K562 (cell line): ENCODE measurements around the gene AUNIP. TPM values are rescaled to one million over a fixed set of nuclear protein-coding genes. Genes with fewer than 3 reads are reported as not detected.

Source experiments
- ATAC-seq: fragments of 200-7000 bp; cut with Tn5 transposase; 3 replicates; pipeline ENCODE4 v1.9.1; 2020; ENCODE audit warnings: moderate library complexity
- BruUV-seq: library from RNA; stranded (reverse); fragments of 400-500 nt; replicated peaks from 2 replicates; lab custom pipeline; 2021; lab: Mats Ljungman, UMichigan
- CTCF ChIA-PET: fragments of 300-600 bp; formaldehyde crosslinking; extraction: SDS; loops from one replicate; lab custom pipeline; 2021; ENCODE audit warnings: low intra/inter-chr PET ratio; lab: Yijun Ruan, JAX
- POLR2A ChIA-PET: fragments of 300-600, 350-650 bp; sonication (Branson Sonifier 250); formaldehyde crosslinking; extraction: SDS; loops from one replicate; lab custom pipeline; 2021; ENCODE audit warnings: antibody characterized with exemption, inconsistent platforms; lab: Yijun Ruan, JAX
- DNase-seq, 4 experiments: peaks; one replicate each; pipeline versions ENCODE4 v3.0.0 to v3.0.0-alpha.2; 2011 to 2018; ENCODE audit warnings: low spot score in 3 of 4, mixed read lengths in 3 of 4; ENCODE audit errors: extremely low read depth in 1 of 4
- FAIRE-seq: peaks from 2 replicates; lab custom pipeline; 2011; peaks lifted over from hg19 to GRCh38; lab: Jason Lieb, UNC
- H2AFZ ChIP-seq: 2 replicates; pipeline ENCODE4 v1.6.0; 2011; ENCODE audit warnings: low read depth, low read length, control low read depth, inconsistent platforms
- H3K27ac ChIP-seq: fragments of 200-600 bp; 3 replicates; pipeline ENCODE4 v1.8.0; 2011; ENCODE audit warnings: low read depth, mild to moderate bottlenecking, control low read depth, inconsistent platforms, low read length, moderate library complexity, mixed read lengths; ENCODE audit errors: extremely low read depth
- H3K27me3 ChIP-seq, 2 experiments: fragments of 300-600 bp in 1 of 2; 2 replicates in 1 of 2; 3 replicates in 1 of 2; pipeline versions ENCODE4 v1.6.0 to v1.8.0; 2011; ENCODE audit warnings: inconsistent platforms in 2 of 2, low read length in 2 of 2, mild to moderate bottlenecking in 1 of 2, mixed read lengths in 1 of 2, moderate library complexity in 1 of 2; ENCODE audit not compliant: control insufficient read depth in 2 of 2, insufficient read depth in 2 of 2
- H3K36me3 ChIP-seq: fragments of 300-600 bp; 3 replicates; pipeline ENCODE4 v1.8.0; 2011; ENCODE audit warnings: mild to moderate bottlenecking, low read length, inconsistent platforms; ENCODE audit not compliant: control insufficient read depth, insufficient read depth
- H3K4me1 ChIP-seq, 2 experiments: fragments of 200-600 bp in 1 of 2; replicated peaks in 1 of 2; 2 replicates in 1 of 2; 3 replicates in 1 of 2; pipeline versions ENCODE4 v1.5.1 to v1.8.0; 2011; ENCODE audit warnings: inconsistent platforms in 2 of 2, low read length in 2 of 2, mild to moderate bottlenecking in 1 of 2, mixed read lengths in 1 of 2, moderate library complexity in 1 of 2; ENCODE audit not compliant: control insufficient read depth in 2 of 2, insufficient read depth in 2 of 2
- H3K4me2 ChIP-seq: 2 replicates; pipeline ENCODE4 v1.6.1; 2011; ENCODE audit warnings: low read length, control low read depth, inconsistent platforms, mixed read lengths; ENCODE audit not compliant: insufficient read depth
- H3K4me3 ChIP-seq: fragments of 200-600 bp; sonication (generic), shearing (Covaris generic); 2 replicates; pipeline ENCODE4 v1.5.1; 2016; ENCODE audit warnings: control low read depth, inconsistent platforms
- H3K79me2 ChIP-seq: fragments of 200-600 bp; 3 replicates; pipeline ENCODE4 v1.8.0; 2011; ENCODE audit warnings: low read length, inconsistent platforms; ENCODE audit not compliant: control insufficient read depth, insufficient read depth
- H3K9ac ChIP-seq, 2 experiments: 2 replicates each; pipeline versions ENCODE4 v1.6.0 to v1.6.1; 2011; ENCODE audit warnings: low read depth in 2 of 2, low read length in 2 of 2, control low read depth in 1 of 2, inconsistent platforms in 1 of 2, mild to moderate bottlenecking in 1 of 2, mixed read lengths in 1 of 2; ENCODE audit not compliant: insufficient read depth in 1 of 2
- H3K9me1 ChIP-seq: one replicate; pipeline ENCODE4 v1.6.0; 2011; ENCODE audit warnings: inconsistent platforms, mild to moderate bottlenecking, low read length, moderate library complexity; ENCODE audit not compliant: control insufficient read depth, insufficient read depth
- H3K9me3 ChIP-seq: replicated peaks from 2 replicates; pipeline ENCODE4 v1.5.1; 2011; ENCODE audit warnings: low read depth, low read length, inconsistent platforms; ENCODE audit not compliant: control insufficient read depth, insufficient read depth
- H4K20me1 ChIP-seq: replicated peaks from 2 replicates; pipeline ENCODE4 v1.6.1; 2011; ENCODE audit warnings: low read length, inconsistent platforms, mixed read lengths; ENCODE audit not compliant: control insufficient read depth, insufficient read depth
- POLR2G ChIP-seq: fragments of 200-400 bp; formaldehyde crosslinking; IDR thresholded peaks from 2 replicates; pipeline ENCODE4 v1.6.1; 2017; ENCODE audit warnings: low read depth, mild to moderate bottlenecking, antibody characterized with exemption, low read length, moderate library complexity
- WGBS: fragments of 100-300 bp; shearing (Covaris generic); methylation state at CpG from one replicate; pipeline ENCODE4 v1.1.6; 2016; ENCODE audit warnings: low coverage, mixed read lengths; ENCODE audit not compliant: insufficient coverage; ENCODE audit errors: missing lambda C conversion rate; 5-methylcytosine and 5-hydroxymethylcytosine counted together
- in situ Hi-C: fragments of 300-500 bp; cut with MboI; formaldehyde crosslinking; loops from 4 replicates; pipeline ENCODE4 v1.15.0; 2018; ENCODE audit warnings: inconsistent platforms, mixed read lengths
- intact Hi-C: fragments of 100-400 bp; cut with micrococcal nuclease; formaldehyde crosslinking; loops from 2 replicates; pipeline ENCODE4 v1.14.2; 2022
- polyA plus RNA-seq, 8 experiments: library from polyadenylated mRNA; depleted of rRNA in 4 of 8; stranded (reverse) in 5 of 8; unstranded in 3 of 8; fragments of >200 nt; fragmentation: Nextera tagmentation in 2 of 8; fragmentation: Illumina TruSeq in 1 of 8; extraction: Ambion mirVana in 2 of 8; extraction: Trizol in 1 of 8; gene quantifications; 2 replicates each; pipeline versions ENCODE4 v1.2.1 to v1.2.3, GENCODE V29; 2011 to 2014; ENCODE audit warnings: inconsistent platforms in 1 of 8, missing spikeins in 1 of 8
- total RNA-seq, 7 experiments: library from RNA; depleted of rRNA in 6 of 7; stranded (reverse); fragments of >200 nt in 6 of 7; fragmentation: Illumina TruSeq in 2 of 7; extraction: Trizol in 2 of 7; gene quantifications; 2 replicates each; pipeline versions ENCODE4 v1.2.1 to v1.2.3, GENCODE V29; 2011 to 2021; ENCODE audit warnings: low replicate concordance in 1 of 7
- TF ChIP-seq, protein P1 (sequence below): fragments of 450-650 bp; IDR thresholded peaks from 2 replicates; pipeline ENCODE4 v1.6.1; 2016; ENCODE audit warnings: missing biosample characterization, missing genetic modification characterization

The AUNIP gene
- total and polyA plus RNA-seq, 9 of the 15 experiments (the other 6 are each of a cell fraction or from before 2014, with no cell fraction given) = 12.1 to 53.8 (median 47.1) TPM

GRCh38 chr1:25815208-25816111 is 43.8 kb downstream of the AUNIP start:
- Histone ChIP-seq H3K9me1 (no peaks in the 10 kb centered on the region), H3K4me3 (no peak overlapping the region), H3K9me3 (no peaks in the 10 kb centered on the region), H3K4me1 (peaks cover 20 to 58% of the 10 kb centered on the region in 2 experiments), H3K36me3 (peaks cover 4% of the 10 kb centered on the region; the same call in 1 of the 3 replicates), H3K27me3 (no peaks in the 10 kb centered on the region), H4K20me1 (no peaks in the 10 kb centered on the region; the same call in 1 of the 2 replicates), H2AFZ (no peak overlapping the region)
- CTCF ChIA-PET = no interaction called here
- ATAC-seq (no peak), DNase-seq (no peak), FAIRE-seq (no peak)
- in situ Hi-C loops = loop anchor here (10.0 kb wide), 1 partner anchor 411 kb away; no protein-coding TSS in a partner anchor
- POLR2A ChIA-PET = interaction anchor here (0.6 to 1.1 kb wide), 4 partner anchors 8 to 193 kb away, joined by 3 read pairs; no protein-coding TSS in a partner anchor
- BruUV-seq = no TSS peak
- 80% methylated on average over 23 of the region's 24 CpGs for WGBS
- peak; percentile 51 for TF ChIP-seq POLR2G
- TF ChIP-seq, protein P1, sequence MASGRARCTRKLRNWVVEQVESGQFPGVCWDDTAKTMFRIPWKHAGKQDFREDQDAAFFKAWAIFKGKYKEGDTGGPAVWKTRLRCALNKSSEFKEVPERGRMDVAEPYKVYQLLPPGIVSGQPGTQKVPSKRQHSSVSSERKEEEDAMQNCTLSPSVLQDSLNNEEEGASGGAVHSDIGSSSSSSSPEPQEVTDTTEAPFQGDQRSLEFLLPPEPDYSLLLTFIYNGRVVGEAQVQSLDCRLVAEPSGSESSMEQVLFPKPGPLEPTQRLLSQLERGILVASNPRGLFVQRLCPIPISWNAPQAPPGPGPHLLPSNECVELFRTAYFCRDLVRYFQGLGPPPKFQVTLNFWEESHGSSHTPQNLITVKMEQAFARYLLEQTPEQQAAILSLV (tag) = no peak
- TF ChIP-seq, all 486 proteins: peak for 1
- Histone ChIP-seq H3K9ac (peak overlapping the region in 1 of 2 experiments; percentile 24; a peak in 2 of 4 replicates), H3K27ac (no peak overlapping the region), H3K4me2 (no peak overlapping the region), H3K79me2 (peaks cover 23% of the 10 kb centered on the region)
- intact Hi-C loops = no loop called here
